DND-41 (cell line): Measurements from ENCODE around the gene NCF2.

Experiments
- ATAC-seq: fragments of 200-7000 bp; cut with Tn5 transposase; 3 replicates; pipeline ENCODE4 v1.9.1; 2021; ENCODE audit warnings: low read depth; ENCODE audit not compliant: insufficient read depth
- DNase-seq: peaks from one replicate; pipeline ENCODE4 v3.0.0-alpha.2; 2020
- H2AFZ ChIP-seq: 2 replicates; pipeline ENCODE4 v1.6.0; 2012; ENCODE audit warnings: low read depth, low read length
- H3K27ac ChIP-seq: 2 replicates; pipeline ENCODE4 v1.5.1; 2012; ENCODE audit warnings: low read length, inconsistent platforms
- H3K27me3 ChIP-seq: fragments of 200-600 bp; sonication (generic); 2 replicates; pipeline ENCODE4 v1.6.0; 2012; ENCODE audit warnings: low read length, mild to moderate bottlenecking, inconsistent platforms; ENCODE audit not compliant: insufficient read depth, poor library complexity
- H3K36me3 ChIP-seq: 2 replicates; pipeline ENCODE4 v1.5.1; 2012; ENCODE audit warnings: low read length, inconsistent platforms; ENCODE audit not compliant: insufficient read depth
- H3K4me1 ChIP-seq: 2 replicates; pipeline ENCODE4 v1.5.1; 2012; ENCODE audit warnings: mild to moderate bottlenecking, low read length; ENCODE audit not compliant: insufficient read depth
- H3K4me2 ChIP-seq: 2 replicates; pipeline ENCODE4 v1.6.0; 2012; ENCODE audit warnings: mild to moderate bottlenecking, moderate library complexity, low read length, inconsistent platforms; ENCODE audit not compliant: insufficient read depth
- H3K4me3 ChIP-seq, 2 experiments: fragments of 200-600 bp in 1 of 2; shearing (Covaris generic) in 1 of 2; 2 replicates each; pipeline ENCODE4 v1.5.1; 2012 to 2016; ENCODE audit warnings: inconsistent platforms in 2 of 2, low read length in 2 of 2, mild to moderate bottlenecking in 2 of 2, low read depth in 1 of 2, moderate library complexity in 1 of 2
- H3K79me2 ChIP-seq: 2 replicates; pipeline ENCODE4 v1.6.0; 2012; ENCODE audit warnings: low read length, inconsistent platforms; ENCODE audit not compliant: insufficient read depth
- H3K9ac ChIP-seq: 2 replicates; pipeline ENCODE4 v1.6.0; 2012; ENCODE audit warnings: low read depth, mild to moderate bottlenecking, inconsistent platforms, low read length, moderate library complexity
- H3K9me3 ChIP-seq: 2 replicates; pipeline ENCODE4 v1.5.1; 2012; ENCODE audit warnings: low read length, moderate library complexity, mild to moderate bottlenecking, inconsistent platforms; ENCODE audit not compliant: insufficient read depth, severe bottlenecking
- H4K20me1 ChIP-seq: 2 replicates; pipeline ENCODE4 v1.6.0; 2012; ENCODE audit warnings: low read length; ENCODE audit not compliant: insufficient read depth
- EZH2 ChIP-seq: IDR thresholded peaks from 3 replicates; pipeline ENCODE4 v1.6.1; 2012; ENCODE audit warnings: borderline replicate concordance, low read depth, mild to moderate bottlenecking, moderate library complexity, low read length, inconsistent platforms; ENCODE audit not compliant: severe bottlenecking
- TF ChIP-seq, protein P1 (sequence below): IDR thresholded peaks from 2 replicates; pipeline ENCODE4 v1.5.1; 2012; ENCODE audit warnings: borderline replicate concordance, low read length, moderate library complexity, mild to moderate bottlenecking; ENCODE audit not compliant: poor library complexity, severe bottlenecking; ENCODE audit errors: extremely low read depth

NCF2 gene

DNA sequence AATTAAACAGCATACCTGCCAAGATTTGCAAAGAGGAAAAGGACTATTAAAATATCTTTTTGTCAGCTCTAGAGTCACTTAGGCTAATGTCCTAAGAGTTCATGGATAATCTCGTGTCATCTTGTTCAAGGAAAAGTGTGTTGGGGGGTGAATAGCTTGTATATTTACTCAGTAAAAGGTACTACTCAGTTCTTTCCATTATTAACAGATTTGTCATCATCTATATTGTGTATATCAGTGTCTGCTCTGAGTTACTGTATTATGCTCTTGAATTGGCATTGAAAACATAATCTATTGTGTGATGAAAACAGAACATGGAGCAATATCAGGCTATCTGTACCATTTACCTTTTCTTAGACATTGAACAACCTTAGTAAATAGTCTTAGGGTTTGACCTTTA is 76.0 kb downstream of the NCF2 start:
- H3K27ac ChIP-seq = no peak overlapping the region
- H3K79me2 ChIP-seq = peaks cover 48% of the 10 kb centered on the region
- H3K4me2 ChIP-seq = no peak overlapping the region
- H3K9ac ChIP-seq = no peak overlapping the region
- no peaks in the 10 kb centered on the region for H3K4me1 ChIP-seq
- H3K36me3 ChIP-seq = peaks cover 38% of the 10 kb centered on the region
- peaks cover 26% of the 10 kb centered on the region for H4K20me1 ChIP-seq
- H3K27me3 ChIP-seq = no peaks in the 10 kb centered on the region
- no peak for DNase-seq
- TF ChIP-seq EZH2 = no peak
- TF ChIP-seq, protein P1, sequence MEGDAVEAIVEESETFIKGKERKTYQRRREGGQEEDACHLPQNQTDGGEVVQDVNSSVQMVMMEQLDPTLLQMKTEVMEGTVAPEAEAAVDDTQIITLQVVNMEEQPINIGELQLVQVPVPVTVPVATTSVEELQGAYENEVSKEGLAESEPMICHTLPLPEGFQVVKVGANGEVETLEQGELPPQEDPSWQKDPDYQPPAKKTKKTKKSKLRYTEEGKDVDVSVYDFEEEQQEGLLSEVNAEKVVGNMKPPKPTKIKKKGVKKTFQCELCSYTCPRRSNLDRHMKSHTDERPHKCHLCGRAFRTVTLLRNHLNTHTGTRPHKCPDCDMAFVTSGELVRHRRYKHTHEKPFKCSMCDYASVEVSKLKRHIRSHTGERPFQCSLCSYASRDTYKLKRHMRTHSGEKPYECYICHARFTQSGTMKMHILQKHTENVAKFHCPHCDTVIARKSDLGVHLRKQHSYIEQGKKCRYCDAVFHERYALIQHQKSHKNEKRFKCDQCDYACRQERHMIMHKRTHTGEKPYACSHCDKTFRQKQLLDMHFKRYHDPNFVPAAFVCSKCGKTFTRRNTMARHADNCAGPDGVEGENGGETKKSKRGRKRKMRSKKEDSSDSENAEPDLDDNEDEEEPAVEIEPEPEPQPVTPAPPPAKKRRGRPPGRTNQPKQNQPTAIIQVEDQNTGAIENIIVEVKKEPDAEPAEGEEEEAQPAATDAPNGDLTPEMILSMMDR = no peak
- H2AFZ ChIP-seq = no peak overlapping the region
- no peak for ATAC-seq
- H3K9me3 ChIP-seq = no peaks in the 10 kb centered on the region
- H3K4me3 ChIP-seq = no peak overlapping the region

DNA sequence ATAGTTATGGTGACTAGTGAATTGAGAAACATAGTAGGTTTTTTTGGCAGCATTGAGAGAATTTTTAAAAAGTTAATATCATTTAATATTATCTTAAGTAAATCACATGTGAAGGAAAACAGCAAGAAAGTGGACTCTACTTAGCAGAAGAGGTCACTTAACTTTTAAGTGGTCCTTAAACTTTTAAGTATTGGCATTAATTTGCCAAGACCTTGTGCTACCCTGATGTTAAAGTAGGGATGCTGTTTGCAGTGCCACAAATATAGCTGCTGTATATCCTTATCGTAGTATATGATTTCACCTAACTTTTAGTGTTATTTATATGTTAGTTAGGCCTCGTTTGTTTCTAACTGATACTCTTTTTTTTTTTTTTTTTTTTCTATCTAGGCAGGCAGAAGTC is 77.8 kb downstream of the NCF2 start:
- Histone ChIP-seq H3K9me3 (no peaks in the 10 kb centered on the region), H3K4me1 (no peaks in the 10 kb centered on the region), H3K4me3 (no peak overlapping the region), H3K79me2 (peaks cover 66% of the 10 kb centered on the region), H3K27me3 (no peaks in the 10 kb centered on the region), H3K27ac (no peak overlapping the region), H3K36me3 (peaks cover 27% of the 10 kb centered on the region), H3K4me2 (no peak overlapping the region), H2AFZ (no peak overlapping the region), H3K9ac (no peak overlapping the region), H4K20me1 (peaks cover 27% of the 10 kb centered on the region; the same call in 1 of the 2 replicates)
- TF ChIP-seq, protein P1 = no peak
- no peak for TF ChIP-seq EZH2
- ATAC-seq (no peak), DNase-seq (no peak)

DNA sequence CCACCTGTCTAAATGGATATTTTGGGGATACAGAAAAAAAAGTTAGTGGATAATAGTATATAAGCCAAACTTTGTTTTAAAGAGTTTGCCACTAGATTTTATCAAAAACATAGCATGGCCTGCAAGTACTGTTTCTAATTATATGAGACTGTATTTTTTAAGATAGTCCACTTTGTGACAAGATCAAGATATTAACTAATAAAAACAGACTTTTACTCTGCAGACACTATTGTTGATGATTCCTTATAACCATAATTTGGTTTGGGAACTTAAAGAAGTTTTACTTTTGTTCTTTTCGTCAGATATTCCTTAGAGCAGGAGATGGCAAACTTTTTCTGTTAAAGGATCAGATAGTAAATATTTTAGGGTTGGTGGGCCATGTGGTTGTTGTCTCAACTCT is 81.6 kb downstream of the NCF2 start:
- no peak for DNase-seq
- ATAC-seq = no peak
- TF ChIP-seq EZH2 = no peak
- TF ChIP-seq, protein P1 = no peak
- H2AFZ ChIP-seq = no peak overlapping the region
- H3K27ac ChIP-seq = no peak overlapping the region
- H3K9me3 ChIP-seq = no peaks in the 10 kb centered on the region
- H3K27me3 ChIP-seq = no peaks in the 10 kb centered on the region
- H3K36me3 ChIP-seq = peaks cover 7% of the 10 kb centered on the region; the same call in 1 of the 2 replicates
- peaks cover 36% of the 10 kb centered on the region; the same call in 1 of the 2 replicates for H4K20me1 ChIP-seq
- H3K79me2 ChIP-seq = peaks cover 95% of the 10 kb centered on the region
- no peaks in the 10 kb centered on the region for H3K4me1 ChIP-seq
- H3K4me2 ChIP-seq = no peak overlapping the region
- no peak overlapping the region for H3K9ac ChIP-seq
- H3K4me3 ChIP-seq = no peak overlapping the region

DNA sequence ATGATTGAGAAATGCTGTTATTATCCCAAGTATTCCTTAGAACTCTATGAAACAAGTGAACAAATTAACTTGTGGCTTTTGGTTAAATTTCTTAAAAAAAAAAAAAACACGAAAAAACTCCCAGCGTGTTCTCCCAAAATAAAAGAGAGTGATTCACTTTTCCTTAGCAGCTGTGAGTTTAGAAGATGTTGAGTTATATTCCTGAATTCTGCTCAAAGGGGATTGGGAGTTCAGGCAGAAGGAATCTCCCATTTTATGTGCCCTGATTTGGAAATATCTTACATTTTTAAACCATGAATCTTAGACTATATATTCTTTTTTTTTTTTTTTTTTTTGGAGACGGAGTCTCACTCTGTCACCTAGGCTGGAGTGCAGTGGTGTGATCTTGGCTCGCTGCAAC is 83.7 kb downstream of the NCF2 start:
- Histone ChIP-seq H3K27ac (no peak overlapping the region), H3K4me1 (no peaks in the 10 kb centered on the region), H3K79me2 (peaks cover 99% of the 10 kb centered on the region), H3K4me2 (no peak overlapping the region), H3K9ac (no peak overlapping the region), H3K9me3 (no peaks in the 10 kb centered on the region), H3K4me3 (no peak overlapping the region), H2AFZ (no peak overlapping the region), H4K20me1 (peaks cover 40% of the 10 kb centered on the region), H3K36me3 (peaks cover 11% of the 10 kb centered on the region; the same call in 1 of the 2 replicates), H3K27me3 (no peaks in the 10 kb centered on the region)
- TF ChIP-seq, protein P1 = no peak
- TF ChIP-seq EZH2 = no peak
- DNase-seq (no peak), ATAC-seq (no peak)
